Measurements from ENCODE around the gene DFFA. TPM values are rescaled to one million over a fixed set of nuclear protein-coding genes. Genes with fewer than 3 reads are reported as not detected.

The DFFA gene
- total RNA-seq, 2 donors from 2014 or later = 100 to 105 TPM

GRCh38 chr1:10456661-10457060 lies 15.7 kb downstream of the DFFA start:
- H3K27ac Mint-ChIP-seq = no peak overlapping the region
- no peak for DNase-seq
- WGBS, 2 experiments (ENCODE audit: insufficient coverage in 1 of 2, insufficient read length in 1 of 2) = 95 to 100% methylated on average over 1 to 6 of the region's 7 CpGs

GRCh38 chr1:10456048-10456447 lies 16.3 kb downstream of the DFFA start:
- Mint-ChIP-seq H3K27me3 (ENCODE audit: insufficient read depth) (no peaks in the 10 kb centered on the region), H3K4me3 (no peak overlapping the region), H3K9me3 (peaks cover 6% of the 10 kb centered on the region), H3K4me1 (peaks cover 11% of the 10 kb centered on the region), H3K36me3 (ENCODE audit: low read depth) (peaks cover 36% of the 10 kb centered on the region), H3K27ac (no peak overlapping the region)
- no peak for DNase-seq
- peak; percentile 54 for TF ChIP-seq CTCF (conservative IDR thresholded peaks at IDR 0.05)
- Histone ChIP-seq H3K27me3 (ENCODE audit: control insufficient read depth, insufficient read depth, low read length, poor library complexity, severe bottlenecking) (no peaks in the 10 kb centered on the region), H3K4me1 (ENCODE audit: control insufficient read depth, insufficient read depth, low read length) (no peaks in the 10 kb centered on the region), H3K27ac (ENCODE audit: low read depth, low read length) (no peak overlapping the region), H3K36me3 (ENCODE audit: control insufficient read depth, insufficient read depth, low read length) (peaks cover 19% of the 10 kb centered on the region), H3K4me3 (ENCODE audit: low read length) (no peak overlapping the region), H3K9me3 (ENCODE audit: control insufficient read depth, low read length) (peaks cover 8% of the 10 kb centered on the region), H3K9ac (ENCODE audit: extremely low read depth, low read length, poor library complexity, severe bottlenecking) (no peak overlapping the region)
- WGBS, 2 experiments (ENCODE audit: insufficient coverage in 1 of 2, insufficient read length in 1 of 2) = 85 to 92% methylated on average over 3 to 5 of the region's 5 CpGs

More at GRCh38 chr1:10456661-10457060, 15.7 kb downstream of the DFFA start:
- Mint-ChIP-seq H3K4me3 (no peak overlapping the region), H3K9me3 (peaks cover 6% of the 10 kb centered on the region), H3K27me3 (ENCODE audit: insufficient read depth) (no peaks in the 10 kb centered on the region), H3K4me1 (peaks cover 5% of the 10 kb centered on the region), H3K36me3 (ENCODE audit: low read depth) (peaks cover 42% of the 10 kb centered on the region)
- peaks cover 8% of the 10 kb centered on the region for H3K9me3 ChIP-seq (ENCODE audit: control insufficient read depth, low read length)
- H3K9ac ChIP-seq (ENCODE audit: extremely low read depth, low read length, poor library complexity, severe bottlenecking) = no peak overlapping the region
- TF ChIP-seq CTCF (conservative IDR thresholded peaks at IDR 0.05) = no peak
- no peak overlapping the region for H3K4me3 ChIP-seq (ENCODE audit: low read length)
- H3K4me1 ChIP-seq (ENCODE audit: control insufficient read depth, insufficient read depth, low read length) = no peaks in the 10 kb centered on the region
- no peaks in the 10 kb centered on the region for H3K27me3 ChIP-seq (ENCODE audit: control insufficient read depth, insufficient read depth, low read length, poor library complexity, severe bottlenecking)
- H3K27ac ChIP-seq (ENCODE audit: low read depth, low read length) = peak overlapping the region; percentile 42
- H3K36me3 ChIP-seq (ENCODE audit: control insufficient read depth, insufficient read depth, low read length) = peaks cover 25% of the 10 kb centered on the region

GRCh38 chr1:10451287-10451686 lies 21.0 kb downstream of the DFFA start:
- Histone ChIP-seq H3K4me3 (ENCODE audit: low read length) (no peak overlapping the region), H3K9ac (ENCODE audit: extremely low read depth, low read length, poor library complexity, severe bottlenecking) (no peak overlapping the region), H3K4me1 (ENCODE audit: control insufficient read depth, insufficient read depth, low read length) (no peaks in the 10 kb centered on the region), H3K9me3 (ENCODE audit: control insufficient read depth, low read length) (peaks cover 8% of the 10 kb centered on the region), H3K27me3 (ENCODE audit: control insufficient read depth, insufficient read depth, low read length, poor library complexity, severe bottlenecking) (no peaks in the 10 kb centered on the region), H3K27ac (ENCODE audit: low read depth, low read length) (peak overlapping the region; percentile 2), H3K36me3 (ENCODE audit: control insufficient read depth, insufficient read depth, low read length) (no peaks in the 10 kb centered on the region)
- TF ChIP-seq CTCF (conservative IDR thresholded peaks at IDR 0.05) = no peak
- WGBS, 2 experiments (ENCODE audit: insufficient coverage in 1 of 2, insufficient read length in 1 of 2) = 43 to 52% methylated on average over 9 to 10 of the region's 10 CpGs
- peaks cover 22% of the 10 kb centered on the region for H3K36me3 Mint-ChIP-seq (ENCODE audit: low read depth)
- H3K4me1 Mint-ChIP-seq = peaks cover 8% of the 10 kb centered on the region
- H3K27me3 Mint-ChIP-seq (ENCODE audit: insufficient read depth) = no peaks in the 10 kb centered on the region
- H3K4me3 Mint-ChIP-seq = no peak overlapping the region
- peak; percentile 63 for DNase-seq
- H3K9me3 Mint-ChIP-seq = peaks cover 6% of the 10 kb centered on the region
- no peak overlapping the region for H3K27ac Mint-ChIP-seq
